Breast epithelium (tissue), 4 donors: ENCODE measurements around the gene ALDH1A3. TPM values are rescaled to one million over a fixed set of nuclear protein-coding genes. Genes with fewer than 3 reads are reported as not detected.

ENCODE experiments used
- DNase-seq, 2 donors: peaks; one replicate each; pipeline ENCODE4 v3.0.0-alpha.2; 2019; ENCODE audit warnings: low spot score in 2 of 2
- H3K27ac ChIP-seq, 2 donors: fragments of 200-600 bp; sonication (generic) in 1 of 2; one replicate each; pipeline ENCODE4 v1.5.1; 2016 to 2019; ENCODE audit warnings: mild to moderate bottlenecking in 1 of 2
- H3K27me3 ChIP-seq, 2 donors: fragments of 200-600 bp; sonication (generic) in 1 of 2; one replicate each; pipeline versions ENCODE4 v1.5.1 to v1.6.0; 2017 to 2019; ENCODE audit warnings: control low read depth in 1 of 2, mild to moderate bottlenecking in 1 of 2
- H3K36me3 ChIP-seq: fragments of 200-600 bp; one replicate; pipeline ENCODE4 v1.5.1; 2019
- H3K4me1 ChIP-seq, 2 donors: fragments of 200-600 bp; sonication (generic); one replicate each; pipeline ENCODE4 v1.5.1; 2016 to 2019; ENCODE audit warnings: control low read depth in 1 of 2
- H3K4me3 ChIP-seq, 3 donors: fragments of 200-600 bp; sonication (generic); 1 replicate in 2 of 3; 2 replicates in 1 of 3; pipeline ENCODE4 v1.5.1; 2016 to 2019; ENCODE audit warnings: mild to moderate bottlenecking in 3 of 3, moderate library complexity in 2 of 3
- H3K9me3 ChIP-seq, 2 donors: fragments of 200-600 bp; sonication (generic) in 1 of 2; one replicate each; pipeline ENCODE4 v1.5.1; 2016 to 2019; ENCODE audit warnings: control low read depth in 1 of 2
- CTCF ChIP-seq, 3 donors: fragments of 450-650 bp; IDR thresholded peaks; one replicate each; pipeline ENCODE4 v1.5.1; 2016 to 2017; ENCODE audit warnings: antibody characterized with exemption in 3 of 3, mild to moderate bottlenecking in 3 of 3, moderate library complexity in 3 of 3
- POLR2A ChIP-seq: fragments of 450-650 bp; IDR thresholded peaks from one replicate; pipeline ENCODE4 v1.6.1; 2016; ENCODE audit warnings: antibody characterized with exemption, mild to moderate bottlenecking, moderate library complexity
- POLR2AphosphoS5 ChIP-seq, 3 donors: sonication (generic); formaldehyde crosslinking; IDR thresholded peaks; one replicate each; pipeline ENCODE4 v1.6.1; 2017; ENCODE audit warnings: antibody characterized with exemption in 3 of 3
- intact Hi-C: fragments of 100-400 bp; cut with DNase I; formaldehyde crosslinking; loops from one replicate; pipeline ENCODE4 v1.15.1; 2023; ENCODE audit warnings: low total_unique reads
- total RNA-seq, 3 donors: library from RNA; depleted of rRNA; stranded (reverse); fragments of >200 nt; gene quantifications; one replicate each; pipeline ENCODE4 v1.1.0, GENCODE V29; 2016

Gene ALDH1A3
- total RNA-seq, 3 donors from 2014 or later: 24.2 to 207 (median 44.9) TPM

GRCh38 chr15:100926971-100927756 lies 47.5 kb downstream of the ALDH1A3 start:
- Histone ChIP-seq H3K27ac (no peak overlapping the region), H3K27me3 (no peaks in the 10 kb centered on the region), H3K36me3 (no peaks in the 10 kb centered on the region), H3K9me3 (no peaks in the 10 kb centered on the region), H3K4me1 (peaks cover 0 to 9% of the 10 kb centered on the region in 2 donors), H3K4me3 (no peak overlapping the region)
- no peak for DNase-seq
- intact Hi-C loops: no loop called here
- TF ChIP-seq POLR2AphosphoS5 (IDR thresholded peaks at IDR 0.05): no peak
- TF ChIP-seq POLR2A: no peak
- no peak for TF ChIP-seq CTCF (IDR thresholded peaks at IDR 0.05)

- Histone ChIP-seq H3K4me3 (no peak overlapping the region), H3K36me3 (no peaks in the 10 kb centered on the region), H3K9me3 (no peaks in the 10 kb centered on the region), H3K27me3 (no peaks in the 10 kb centered on the region), H3K27ac (peak overlapping the region; percentile 4 to 14), H3K4me1 (peaks cover 0 to 9% of the 10 kb centered on the region in 2 donors)
- intact Hi-C loops: no loop called here
- TF ChIP-seq CTCF (IDR thresholded peaks at IDR 0.05): no peak
- TF ChIP-seq POLR2A: no peak
- TF ChIP-seq POLR2AphosphoS5 (IDR thresholded peaks at IDR 0.05): no peak
- DNase-seq: no peak
Observed at GRCh38 chr15:100928632-100929280, 49.1 kb downstream of the ALDH1A3 start.

- H3K4me3 ChIP-seq: no peak overlapping the region
- intact Hi-C loops: no loop called here
- no peak for TF ChIP-seq CTCF (IDR thresholded peaks at IDR 0.05)
- no peak for TF ChIP-seq POLR2AphosphoS5 (IDR thresholded peaks at IDR 0.05)
- TF ChIP-seq POLR2A: no peak
- no peaks in the 10 kb centered on the region for H3K9me3 ChIP-seq
- H3K27ac ChIP-seq: peak overlapping the region; percentile 4 to 14
- no peaks in the 10 kb centered on the region for H3K36me3 ChIP-seq
- H3K27me3 ChIP-seq: no peaks in the 10 kb centered on the region
- peaks cover 0 to 9% of the 10 kb centered on the region in 2 donors for H3K4me1 ChIP-seq
- no peak for DNase-seq
Observed at GRCh38 chr15:100929641-100930042, 50.0 kb downstream of the ALDH1A3 start.

GRCh38 chr15:100930306-100930848 lies 50.7 kb downstream of the ALDH1A3 start:
- intact Hi-C loops: no loop called here
- Histone ChIP-seq H3K9me3 (no peaks in the 10 kb centered on the region), H3K27ac (no peak overlapping the region), H3K4me3 (no peak overlapping the region), H3K36me3 (no peaks in the 10 kb centered on the region), H3K27me3 (no peaks in the 10 kb centered on the region), H3K4me1 (peaks cover 0 to 9% of the 10 kb centered on the region in 2 donors)
- TF ChIP-seq CTCF (IDR thresholded peaks at IDR 0.05) (no peak), POLR2A (no peak), POLR2AphosphoS5 (IDR thresholded peaks at IDR 0.05) (no peak)
- no peak for DNase-seq
